NAMALWA (cell line): ENCODE data around the gene PCDHGA10.
A peak's percentile ranks its signal among the peaks of the same experiment; 100 is the strongest.
"Not testable (repeated sequence)": the region's sequence is repeated elsewhere in the genome, so short reads cannot be mapped to it uniquely, and the experiment has no call there.

Source experiments
- DNase-seq: peaks from one replicate; pipeline ENCODE4 v3.0.0-alpha.2; 2015; ENCODE audit warnings: low spot score

The PCDHGA10 gene

GRCh38 chr5:141412854-141413539 is at the start of gene PCDHGA10:
PCDHGA10 (plus strand) TSS chr5:141412987; CDS start chr5:141413176, 189 bp downstream.
- peak; percentile 82 for DNase-seq

- no peak for DNase-seq
Observed at GRCh38 chr5:141363952-141364660, 48.7 kb upstream of the PCDHGA10 start, which contains the start of gene PCDHGA5. PCDHGA5 (plus strand) TSS chr5:141364162; CDS start chr5:141364331, 169 bp downstream.

GRCh38 chr5:141366016-141366896 is 46.5 kb upstream of the PCDHGA10 start:
- DNase-seq: no peak

GRCh38 chr5:141369994-141370848 is 42.6 kb upstream of the PCDHGA10 start, which contains the start of gene PCDHGB3:
PCDHGB3 (plus strand) TSS chr5:141370242; CDS start chr5:141370395, 153 bp downstream.
- DNase-seq: peak; percentile 54

- DNase-seq: no peak
Observed at GRCh38 chr5:141371572-141372475, 41.0 kb upstream of the PCDHGA10 start.

GRCh38 chr5:141373673-141374317 is 39.0 kb upstream of the PCDHGA10 start, which contains the start of gene PCDHGA6:
PCDHGA6 (plus strand) TSS chr5:141373891; CDS start chr5:141374084, 193 bp downstream.
- DNase-seq: peak; percentile 41

- no peak for DNase-seq
Observed at GRCh38 chr5:141374627-141375026, 38.2 kb upstream of the PCDHGA10 start.

GRCh38 chr5:141375444-141376155 is 37.2 kb upstream of the PCDHGA10 start:
- DNase-seq: not testable (repeated sequence)

- no peak for DNase-seq
Observed at GRCh38 chr5:141382469-141383294, 30.1 kb upstream of the PCDHGA10 start, which contains the start of gene PCDHGA7. PCDHGA7 (plus strand) TSS chr5:141382742; CDS start chr5:141382900, 158 bp downstream.

- no peak for DNase-seq
Observed at GRCh38 chr5:141383345-141383744, 29.4 kb upstream of the PCDHGA10 start.

- no peak for DNase-seq
Observed at GRCh38 chr5:141384471-141385267, 28.1 kb upstream of the PCDHGA10 start.

GRCh38 chr5:141387557-141388311 is 25.1 kb upstream of the PCDHGA10 start, which contains the start of gene PCDHGB4:
PCDHGB4 (plus strand) TSS chr5:141387698; CDS start chr5:141387885, 187 bp downstream.
- not testable (repeated sequence) for DNase-seq

- DNase-seq: no peak
Observed at GRCh38 chr5:141388661-141389060, 24.1 kb upstream of the PCDHGA10 start.

- no peak for DNase-seq
Observed at GRCh38 chr5:141389153-141390042, 23.4 kb upstream of the PCDHGA10 start.
